GM18526 (cell line): ENCODE measurements around the gene CSTF2T.

Source experiments
- POLR2A ChIP-seq: IDR thresholded peaks from 3 replicates; pipeline ENCODE4 v1.6.1; 2011; ENCODE audit not compliant: insufficient read length; ENCODE audit errors: extremely low read depth

The CSTF2T gene

GRCh38 chr10:51672039-51672535, 27.3 kb downstream of the CSTF2T start:
- TF ChIP-seq POLR2A = no peak

- TF ChIP-seq POLR2A = no peak
These were observed 30.4 kb downstream of the CSTF2T start for GRCh38 chr10:51669041-51669440.

- TF ChIP-seq POLR2A = no peak
These were observed 31.1 kb downstream of the CSTF2T start for GRCh38 chr10:51668336-51668689.

GRCh38 chr10:51667678-51668335, 31.6 kb downstream of the CSTF2T start:
- TF ChIP-seq POLR2A = no peak

DNA sequence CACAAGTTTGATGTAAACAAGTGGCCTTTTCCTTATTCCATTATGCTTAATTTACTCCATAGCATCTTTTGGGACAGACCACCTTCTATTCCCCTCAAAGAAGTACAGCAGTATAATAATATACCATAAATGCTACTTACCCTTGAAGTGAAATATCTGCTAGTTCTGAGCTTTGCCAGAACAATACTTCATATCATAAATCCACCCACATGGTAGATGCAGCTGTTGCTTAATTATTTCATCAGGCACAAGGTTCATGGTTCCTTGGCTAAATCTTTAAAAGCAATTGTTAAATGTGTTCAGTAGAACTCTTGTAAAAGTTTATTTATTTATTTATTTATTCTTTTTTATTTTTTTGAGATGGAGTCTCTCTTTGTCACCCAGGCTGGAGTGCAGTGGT, 32.9 kb downstream of the CSTF2T start:
- no peak for TF ChIP-seq POLR2A

DNA sequence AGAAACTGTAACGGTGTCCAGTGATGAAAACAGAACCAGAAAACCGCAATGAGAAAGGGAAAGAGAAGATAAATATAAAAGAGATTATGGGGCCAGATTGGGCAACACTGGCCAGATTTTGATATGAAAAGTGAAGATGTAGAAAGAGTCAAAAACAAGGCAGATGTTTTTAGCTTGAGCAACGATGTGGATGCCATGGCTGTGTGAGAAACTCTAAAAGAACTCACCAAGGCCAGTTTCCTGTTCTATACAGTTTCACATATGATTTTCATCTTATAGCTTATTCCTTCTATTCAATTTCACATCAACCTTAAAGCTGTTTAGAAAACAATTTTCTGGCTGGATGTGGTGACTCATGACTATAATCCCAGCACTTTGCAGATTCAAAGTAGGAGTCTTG, 36.3 kb downstream of the CSTF2T start:
- TF ChIP-seq POLR2A = no peak

GRCh38 chr10:51659344-51659743, 40.1 kb downstream of the CSTF2T start:
- no peak for TF ChIP-seq POLR2A

- TF ChIP-seq POLR2A = no peak
These were observed 41.4 kb downstream of the CSTF2T start for GRCh38 chr10:51658000-51658399.

DNA sequence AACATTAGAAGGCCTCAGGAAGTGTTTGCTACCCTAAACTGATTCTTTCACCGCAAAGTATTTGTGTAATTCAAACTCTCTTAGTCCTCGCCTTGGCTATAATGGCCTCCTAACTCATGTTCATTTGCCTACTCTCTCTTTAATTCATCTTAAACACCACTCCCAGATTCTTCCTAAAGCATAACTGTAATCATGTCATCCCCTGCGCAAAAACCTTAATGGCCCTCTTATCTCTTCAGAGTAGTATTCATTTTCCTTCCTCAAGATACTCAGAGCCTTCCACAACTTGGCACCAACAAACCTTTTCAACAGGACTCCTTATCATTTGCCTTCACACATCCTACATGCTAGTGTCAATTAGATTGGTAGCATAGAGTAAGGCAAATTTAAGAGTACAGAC, 42.9 kb downstream of the CSTF2T start:
- no peak for TF ChIP-seq POLR2A

DNA sequence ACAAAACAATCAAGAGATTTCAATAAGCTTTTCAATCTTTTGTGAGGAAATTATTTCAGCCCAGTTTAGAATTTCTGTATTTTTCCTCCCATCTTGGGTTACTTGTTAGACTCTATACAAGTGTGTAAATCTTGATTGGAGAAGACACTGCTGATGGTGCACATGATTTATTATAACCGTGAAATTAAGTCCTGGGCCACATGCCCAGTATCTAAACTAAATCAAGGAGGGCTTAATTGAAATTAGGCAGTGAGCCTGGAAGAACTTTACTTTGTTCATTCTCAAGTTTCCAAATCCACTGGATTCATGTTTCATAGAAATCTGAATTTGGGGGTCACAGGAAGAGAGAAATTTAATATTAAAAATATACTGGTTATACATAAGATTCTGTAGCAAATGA, 44.5 kb downstream of the CSTF2T start:
- TF ChIP-seq POLR2A = no peak

- TF ChIP-seq POLR2A = no peak
These were observed 46.4 kb downstream of the CSTF2T start for GRCh38 chr10:51653025-51653424.

- TF ChIP-seq POLR2A = no peak
These were observed 48.3 kb downstream of the CSTF2T start for GRCh38 chr10:51651063-51651462.

- TF ChIP-seq POLR2A = no peak
These were observed 50.3 kb downstream of the CSTF2T start for GRCh38 chr10:51649064-51649463.
